ENCODE results near the gene IL22RA2.

DNA sequence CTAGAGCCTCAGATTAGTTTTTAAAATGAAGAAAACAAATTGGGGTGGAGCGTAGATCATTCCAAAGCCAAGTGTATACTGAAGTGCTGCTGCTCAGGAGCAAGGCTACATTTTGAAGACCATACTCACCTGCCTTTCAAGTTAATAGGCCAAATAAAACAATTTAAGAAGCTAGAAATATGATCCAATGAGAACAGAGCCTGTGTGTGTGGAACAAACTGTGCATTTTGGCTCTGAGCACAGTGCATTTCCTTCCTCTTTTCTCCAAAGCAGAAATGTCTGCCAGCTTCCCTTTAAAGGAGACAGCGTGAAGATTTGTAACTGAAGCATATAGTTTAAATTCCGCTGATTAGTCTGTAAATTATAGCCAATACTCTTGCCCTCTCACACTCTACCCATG, 48.9 kb upstream of the IL22RA2 start:
- TF ChIP-seq, protein P1, sequence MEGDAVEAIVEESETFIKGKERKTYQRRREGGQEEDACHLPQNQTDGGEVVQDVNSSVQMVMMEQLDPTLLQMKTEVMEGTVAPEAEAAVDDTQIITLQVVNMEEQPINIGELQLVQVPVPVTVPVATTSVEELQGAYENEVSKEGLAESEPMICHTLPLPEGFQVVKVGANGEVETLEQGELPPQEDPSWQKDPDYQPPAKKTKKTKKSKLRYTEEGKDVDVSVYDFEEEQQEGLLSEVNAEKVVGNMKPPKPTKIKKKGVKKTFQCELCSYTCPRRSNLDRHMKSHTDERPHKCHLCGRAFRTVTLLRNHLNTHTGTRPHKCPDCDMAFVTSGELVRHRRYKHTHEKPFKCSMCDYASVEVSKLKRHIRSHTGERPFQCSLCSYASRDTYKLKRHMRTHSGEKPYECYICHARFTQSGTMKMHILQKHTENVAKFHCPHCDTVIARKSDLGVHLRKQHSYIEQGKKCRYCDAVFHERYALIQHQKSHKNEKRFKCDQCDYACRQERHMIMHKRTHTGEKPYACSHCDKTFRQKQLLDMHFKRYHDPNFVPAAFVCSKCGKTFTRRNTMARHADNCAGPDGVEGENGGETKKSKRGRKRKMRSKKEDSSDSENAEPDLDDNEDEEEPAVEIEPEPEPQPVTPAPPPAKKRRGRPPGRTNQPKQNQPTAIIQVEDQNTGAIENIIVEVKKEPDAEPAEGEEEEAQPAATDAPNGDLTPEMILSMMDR (IDR thresholded peaks at IDR 0.05 in 4 of 5, conservative IDR thresholded peaks at IDR 0.05 in 1 of 5): no peak
- TF ChIP-seq POLR2A (IDR thresholded peaks at IDR 0.05): peak; percentile 13 to 49

Data from gastrocnemius medialis (tissue), 4 donors.